T-cell (primary cell): ENCODE measurements around the gene TLE3. TPM values are rescaled to one million over a fixed set of nuclear protein-coding genes. Genes with fewer than 3 reads are reported as not detected.

Experiments
- ATAC-seq, 4 experiments: fragments of 200-7000 bp in 3 of 4; fragments of 150-1000 bp in 1 of 4; cut with Tn5 transposase; replicated peaks in 1 of 4; 1 replicate in 3 of 4; 2 replicates in 1 of 4; pipeline ENCODE4 v1.10.0; 2021; ENCODE audit warnings: moderate library complexity in 3 of 4, mild to moderate bottlenecking in 2 of 4, moderate number of reproducible peaks in 1 of 4
- CTCF ChIA-PET, 2 donors: fragments of 300-600 bp; sonication (Branson Sonifier 250); formaldehyde crosslinking; loops; one replicate each; lab custom pipeline; 2022; ENCODE audit warnings: antibody characterized with exemption in 2 of 2; lab: Charles Lee
- POLR2A ChIA-PET, 2 donors: fragments of 300-600 bp; sonication (Branson Sonifier 250); formaldehyde crosslinking; loops; one replicate each; lab custom pipeline; 2022; ENCODE audit warnings: antibody characterized with exemption in 2 of 2; lab: Charles Lee
- DNase-seq, 35 experiments: peaks; one replicate each; pipeline versions ENCODE4 v3.0.0 to v3.0.0-alpha.2; 2013 to 2023
- H3K27ac ChIP-seq: one replicate; pipeline ENCODE4 v1.5.1; 2013; ENCODE audit warnings: low read length
- H3K27me3 ChIP-seq, 2 experiments: replicated peaks in 1 of 2; 1 replicate in 1 of 2; 2 replicates in 1 of 2; pipeline versions ENCODE4 v1.6.1 to v1.7.0; 2013; ENCODE audit warnings: low read length in 1 of 2, mixed read lengths in 1 of 2; ENCODE audit not compliant: control insufficient read depth in 2 of 2, insufficient read depth in 2 of 2; ENCODE audit errors: extremely low read depth in 1 of 2
- H3K36me3 ChIP-seq, 2 donors: 1 replicate in 1 of 2; 2 replicates in 1 of 2; pipeline versions ENCODE4 v1.6.1 to v1.7.0; 2013; ENCODE audit warnings: low read length in 1 of 2; ENCODE audit not compliant: control insufficient read depth in 2 of 2, insufficient read depth in 1 of 2; ENCODE audit errors: extremely low read depth in 1 of 2
- H3K4me1 ChIP-seq, 2 experiments: 1 replicate in 1 of 2; 2 replicates in 1 of 2; pipeline versions ENCODE4 v1.6.1 to v1.7.0; 2013; ENCODE audit warnings: low read length in 2 of 2, mixed read lengths in 1 of 2; ENCODE audit not compliant: insufficient read depth in 2 of 2, control insufficient read depth in 1 of 2; ENCODE audit errors: extremely low read depth in 1 of 2
- H3K4me3 ChIP-seq, 2 donors: 1 replicate in 1 of 2; 2 replicates in 1 of 2; pipeline versions ENCODE4 v1.5.1 to v1.7.0; 2013; ENCODE audit warnings: mild to moderate bottlenecking in 2 of 2, low read length in 1 of 2, moderate library complexity in 1 of 2; ENCODE audit not compliant: control insufficient read depth in 1 of 2; ENCODE audit errors: extremely low read depth in 1 of 2
- H3K9me3 ChIP-seq: 2 replicates; pipeline ENCODE4 v1.7.0; 2013
- H3K27ac Mint-ChIP-seq, 2 donors: one replicate each; pipeline ENCODE4 v1.8.0; 2020 to 2021; ENCODE audit warnings: mild to moderate bottlenecking in 2 of 2, mixed read lengths in 2 of 2
- H3K27me3 Mint-ChIP-seq, 2 donors: one replicate each; pipeline ENCODE4 v1.8.0; 2021 to 2022; ENCODE audit warnings: mixed read lengths in 2 of 2
- H3K36me3 Mint-ChIP-seq: one replicate; pipeline ENCODE4 v1.8.0; 2021; ENCODE audit warnings: mixed read lengths
- H3K4me1 Mint-ChIP-seq, 3 donors: one replicate each; pipeline ENCODE4 v1.8.0; 2020 to 2022; ENCODE audit warnings: mixed read lengths in 3 of 3, mild to moderate bottlenecking in 1 of 3
- H3K4me3 Mint-ChIP-seq, 3 donors: one replicate each; pipeline ENCODE4 v1.8.0; 2020 to 2022; ENCODE audit warnings: mild to moderate bottlenecking in 3 of 3, mixed read lengths in 3 of 3, moderate library complexity in 3 of 3
- H3K9me3 Mint-ChIP-seq, 3 donors: one replicate each; pipeline ENCODE4 v1.8.0; 2020 to 2022; ENCODE audit warnings: mixed read lengths in 3 of 3
- WGBS: methylation state at CpG from one replicate; pipeline ENCODE4 v1.1.5; 2013; ENCODE audit warnings: missing lambda C conversion rate; ENCODE audit not compliant: insufficient coverage; 5-methylcytosine and 5-hydroxymethylcytosine counted together
- total RNA-seq, 35 experiments: library from RNA in 6 of 35; stranded (reverse) in 6 of 35; fragments of 120-200 nt in 1 of 35; gene quantifications; one replicate each; pipeline versions ENCODE4 v1.2.1 to v1.2.4 and lab custom pipeline; 2013 to 2026

TLE3 gene
- total RNA-seq, 5 donors from 2014 or later (not counting 1 experiment from before 2014, with no cell fraction given) = 99.2 to 174 (median 160) TPM

DNA sequence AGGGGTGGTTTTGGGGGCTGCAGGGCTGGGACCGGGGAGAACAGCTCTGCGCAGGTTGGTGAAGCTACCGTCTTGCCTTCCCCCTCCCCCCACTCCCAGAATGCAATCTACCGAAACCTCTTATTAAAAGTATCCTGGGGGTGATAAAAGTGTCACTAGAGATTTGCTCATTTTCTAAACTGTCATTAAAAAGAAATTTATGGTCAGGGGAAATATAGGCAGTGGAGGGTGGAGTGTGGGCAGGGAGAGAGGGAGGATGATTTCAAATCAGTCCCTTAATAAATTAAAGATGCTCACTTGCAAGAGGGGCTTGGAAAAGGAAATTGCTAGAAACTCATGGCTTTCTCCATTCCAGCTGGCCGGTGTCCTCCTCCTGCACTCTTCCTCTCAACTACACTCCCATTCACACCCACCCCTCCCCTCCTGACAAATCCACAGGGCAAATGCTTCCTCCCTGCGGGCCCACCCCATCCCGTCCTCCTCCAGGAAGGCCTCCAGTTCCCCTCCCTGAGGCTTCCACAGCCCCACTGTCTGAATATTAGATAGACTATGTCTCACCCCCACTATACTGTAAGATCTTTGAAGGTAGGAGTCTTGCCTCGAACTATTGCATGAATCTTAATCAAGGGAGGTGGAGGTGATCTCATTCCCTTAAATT, 83.9 kb downstream of the TLE3 start:
- H3K36me3 ChIP-seq = no peaks in the 10 kb centered on the region
- Mint-ChIP-seq H3K9me3 (peaks cover 0 to 5% (median 0%) of the 10 kb centered on the region in 3 donors), H3K27me3 (peaks cover 0 to 20% of the 10 kb centered on the region in 2 donors), H3K4me1 (peaks cover 9 to 19% (median 15%) of the 10 kb centered on the region in 3 donors), H3K27ac (no peak overlapping the region), H3K36me3 (no peaks in the 10 kb centered on the region), H3K4me3 (no peak overlapping the region)
- no peak overlapping the region for H3K27ac ChIP-seq
- DNase-seq = no peak
- H3K9me3 ChIP-seq = no peaks in the 10 kb centered on the region
- H3K4me1 ChIP-seq = peaks cover 0 to 6% of the 10 kb centered on the region in 2 experiments
- ChIA-PET CTCF (no interaction called here), POLR2A (no interaction called here)
- no peak for ATAC-seq
- H3K4me3 ChIP-seq = no peak overlapping the region
- H3K27me3 ChIP-seq = peaks cover 0 to 28% of the 10 kb centered on the region in 2 experiments
- WGBS = 100% methylated on average over 1 of the region's 8 CpGs

GRCh38 chr15:70012895-70013294, 84.8 kb downstream of the TLE3 start:
- no peaks in the 10 kb centered on the region for H3K36me3 Mint-ChIP-seq
- peaks cover 0 to 27% of the 10 kb centered on the region in 2 experiments for H3K27me3 ChIP-seq
- H3K27ac Mint-ChIP-seq = no peak overlapping the region
- H3K4me3 Mint-ChIP-seq = no peak overlapping the region
- peaks cover 0 to 6% of the 10 kb centered on the region in 2 experiments for H3K4me1 ChIP-seq
- CTCF ChIA-PET = interaction anchor here in 1 of 2 donors (0.6 kb wide), 1 partner anchor 1115 kb away, joined by 3 read pairs; no protein-coding TSS in a partner anchor
- H3K27me3 Mint-ChIP-seq = peaks cover 0 to 21% of the 10 kb centered on the region in 2 donors
- POLR2A ChIA-PET = no interaction called here
- H3K9me3 ChIP-seq = no peaks in the 10 kb centered on the region
- no peak for ATAC-seq
- no peak for DNase-seq
- no peaks in the 10 kb centered on the region for H3K36me3 ChIP-seq
- peaks cover 9 to 19% (median 15%) of the 10 kb centered on the region in 3 donors for H3K4me1 Mint-ChIP-seq
- 81% methylated on average over 3 of the region's 4 CpGs for WGBS
- no peak overlapping the region for H3K27ac ChIP-seq
- H3K4me3 ChIP-seq = no peak overlapping the region
- peaks cover 0 to 5% (median 0%) of the 10 kb centered on the region in 3 donors for H3K9me3 Mint-ChIP-seq

DNA sequence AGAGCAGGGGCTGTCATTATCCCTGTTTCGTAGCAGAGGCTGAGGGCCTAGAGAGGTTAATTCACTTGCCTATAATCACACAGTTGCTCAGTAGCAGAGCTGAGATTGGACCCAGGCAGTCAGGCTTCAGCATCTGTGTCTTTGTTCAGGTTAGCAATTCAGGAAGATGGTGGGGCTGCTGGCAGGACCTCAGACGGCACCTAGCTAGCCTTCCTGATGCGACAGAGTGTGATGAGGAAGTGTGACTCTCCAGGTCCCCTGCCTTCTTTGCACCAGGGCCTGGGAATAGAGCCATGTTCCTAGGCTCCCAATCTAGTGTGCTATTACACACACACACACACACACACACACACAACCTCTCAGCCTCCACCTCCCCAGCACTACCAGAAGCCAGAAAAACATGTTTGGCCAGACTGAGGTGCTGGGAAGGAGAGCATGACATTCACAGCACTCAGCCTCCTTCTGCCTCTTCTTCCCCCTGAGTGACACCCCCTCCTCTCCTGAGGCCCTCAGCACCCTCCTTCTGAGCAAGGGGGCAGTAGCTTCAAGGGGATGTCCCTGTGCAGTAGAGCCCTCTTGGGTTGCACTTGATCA, 88.9 kb downstream of the TLE3 start:
- Mint-ChIP-seq H3K36me3 (no peaks in the 10 kb centered on the region), H3K27me3 (peaks cover 0 to 5% of the 10 kb centered on the region in 2 donors), H3K4me1 (no peaks in the 10 kb centered on the region), H3K4me3 (no peak overlapping the region), H3K27ac (no peak overlapping the region), H3K9me3 (no peaks in the 10 kb centered on the region)
- Histone ChIP-seq H3K9me3 (no peaks in the 10 kb centered on the region), H3K27ac (no peak overlapping the region), H3K4me3 (no peak overlapping the region), H3K4me1 (no peaks in the 10 kb centered on the region), H3K27me3 (peaks cover 0 to 23% of the 10 kb centered on the region in 2 experiments), H3K36me3 (no peaks in the 10 kb centered on the region)
- CTCF ChIA-PET = interaction anchor here in 1 of 2 donors (0.6 kb wide), 1 partner anchor 13 kb away, joined by 3 read pairs; no protein-coding TSS in a partner anchor
- ATAC-seq (no peak), DNase-seq (no peak)
- WGBS = 83% methylated on average over 2 of the region's 3 CpGs
- POLR2A ChIA-PET = no interaction called here

DNA sequence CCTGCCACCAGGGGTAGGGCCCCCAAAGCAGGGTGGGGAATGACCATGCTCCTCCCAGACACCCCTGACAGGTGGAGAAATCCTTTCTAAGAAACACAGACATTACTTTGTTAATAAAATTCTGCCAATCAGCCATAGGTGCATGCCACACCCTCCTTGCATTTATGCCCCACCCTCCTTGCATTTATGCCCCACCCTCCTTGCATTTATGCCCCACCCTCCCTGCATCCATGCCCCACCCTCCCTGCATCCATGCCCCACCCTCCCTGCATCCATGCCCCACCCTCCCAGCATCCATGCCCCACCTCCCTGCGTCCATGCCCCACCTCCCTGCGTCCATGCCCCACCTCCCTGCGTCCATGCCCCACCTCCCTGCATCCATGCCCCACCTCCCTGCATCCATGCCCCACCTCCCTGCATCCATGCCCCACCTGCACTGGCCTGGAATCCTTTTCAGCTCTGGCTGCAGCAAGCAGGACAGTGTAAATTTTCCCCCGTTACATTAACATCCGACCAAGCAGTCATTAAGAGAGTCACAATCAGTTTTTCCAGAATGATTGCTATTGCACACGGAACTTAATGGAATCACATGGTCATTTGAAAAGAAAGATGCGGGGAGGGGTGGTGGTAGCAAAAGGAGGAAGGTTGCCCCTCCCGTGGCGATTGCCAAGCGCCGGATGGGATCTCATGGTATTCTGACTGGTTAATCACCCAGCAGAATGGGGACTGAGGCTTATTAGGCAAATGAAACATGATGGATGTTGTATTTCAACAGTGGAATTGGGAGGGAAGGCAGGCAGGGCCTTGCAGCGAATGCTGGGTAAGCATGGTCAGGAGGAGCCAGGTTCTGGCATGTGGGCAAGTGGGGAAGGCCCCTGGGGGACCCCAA, 91.2 kb downstream of the TLE3 start:
- POLR2A ChIA-PET = no interaction called here
- H3K9me3 Mint-ChIP-seq = peaks cover 0 to 11% (median 8%) of the 10 kb centered on the region in 3 donors
- H3K27me3 Mint-ChIP-seq = peaks cover 0 to 3% of the 10 kb centered on the region in 2 donors
- CTCF ChIA-PET = no interaction called here
- H3K36me3 Mint-ChIP-seq = no peaks in the 10 kb centered on the region
- no peak for ATAC-seq
- H3K27ac Mint-ChIP-seq = no peak overlapping the region
- DNase-seq = no peak
- no peak overlapping the region for H3K4me3 Mint-ChIP-seq
- WGBS = 96% methylated on average over 9 of the region's 12 CpGs
- H3K36me3 ChIP-seq = no peaks in the 10 kb centered on the region
- H3K4me3 ChIP-seq = no peak overlapping the region
- H3K4me1 ChIP-seq = no peaks in the 10 kb centered on the region
- peaks cover 0 to 25% of the 10 kb centered on the region in 2 experiments for H3K27me3 ChIP-seq
- H3K27ac ChIP-seq = no peak overlapping the region
- no peaks in the 10 kb centered on the region for H3K9me3 ChIP-seq
- no peaks in the 10 kb centered on the region for H3K4me1 Mint-ChIP-seq

GRCh38 chr15:70004826-70005225, 92.9 kb downstream of the TLE3 start:
- no peaks in the 10 kb centered on the region for H3K4me1 ChIP-seq
- H3K4me3 ChIP-seq = no peak overlapping the region
- H3K9me3 ChIP-seq = no peaks in the 10 kb centered on the region
- CTCF ChIA-PET = interaction anchor here in 1 of 2 donors (0.6 kb wide), 1 partner anchor 95 kb away, joined by 5 read pairs; no protein-coding TSS in a partner anchor
- H3K27ac ChIP-seq = no peak overlapping the region
- no peaks in the 10 kb centered on the region for H3K4me1 Mint-ChIP-seq
- H3K36me3 Mint-ChIP-seq = no peaks in the 10 kb centered on the region
- no peaks in the 10 kb centered on the region for H3K36me3 ChIP-seq
- WGBS = 100% methylated on average over 1 of the region's 3 CpGs
- H3K27me3 Mint-ChIP-seq = peaks cover 0 to 3% of the 10 kb centered on the region in 2 donors
- H3K27ac Mint-ChIP-seq = no peak overlapping the region
- ATAC-seq (no peak), DNase-seq (no peak)
- H3K4me3 Mint-ChIP-seq = no peak overlapping the region
- H3K27me3 ChIP-seq = peaks cover 0 to 25% of the 10 kb centered on the region in 2 experiments
- peaks cover 0 to 11% (median 8%) of the 10 kb centered on the region in 3 donors for H3K9me3 Mint-ChIP-seq
- POLR2A ChIA-PET = no interaction called here

DNA sequence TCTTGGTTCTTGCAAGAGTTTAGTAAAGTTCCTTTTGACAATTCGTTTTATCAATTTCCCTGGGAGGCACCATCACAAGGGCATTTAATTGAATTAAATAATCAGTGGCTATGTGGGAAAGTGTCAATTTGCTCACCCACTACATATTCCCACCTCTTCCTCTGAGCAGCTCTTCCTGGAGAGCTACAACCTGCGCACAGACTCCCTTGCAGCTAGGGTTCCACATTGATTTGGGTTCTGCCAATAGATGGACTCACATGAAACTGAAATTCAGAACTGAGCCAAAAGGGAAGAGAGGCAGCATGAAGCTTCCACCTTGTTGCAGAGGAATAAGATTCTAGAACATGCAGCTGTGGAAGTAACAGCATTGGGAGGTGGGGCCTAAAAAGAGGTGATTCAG, 94.8 kb downstream of the TLE3 start:
- peaks cover 0 to 11% (median 8%) of the 10 kb centered on the region in 3 donors for H3K9me3 Mint-ChIP-seq
- no peak for ATAC-seq
- H3K27me3 ChIP-seq = peaks cover 0 to 25% of the 10 kb centered on the region in 2 experiments
- no peak overlapping the region for H3K4me3 Mint-ChIP-seq
- H3K4me1 Mint-ChIP-seq = no peaks in the 10 kb centered on the region
- no peaks in the 10 kb centered on the region for H3K9me3 ChIP-seq
- ChIA-PET POLR2A (no interaction called here), CTCF (no interaction called here)
- H3K27ac ChIP-seq = no peak overlapping the region
- H3K27me3 Mint-ChIP-seq = peaks cover 0 to under 1% of the 10 kb centered on the region in 2 donors
- no peak overlapping the region for H3K27ac Mint-ChIP-seq
- H3K4me3 ChIP-seq = no peak overlapping the region
- no peaks in the 10 kb centered on the region for H3K36me3 Mint-ChIP-seq
- no peaks in the 10 kb centered on the region for H3K4me1 ChIP-seq
- H3K36me3 ChIP-seq = no peaks in the 10 kb centered on the region
- no CpG with 5 or more reads among the region's 2 CpGs for WGBS
- DNase-seq = no peak
